Skin of body (tissue), 2 donors: ENCODE measurements around the gene KRT81. TPM values are rescaled to one million over a fixed set of nuclear protein-coding genes. Genes with fewer than 3 reads are reported as not detected.
"Not testable (repeated sequence)": the region's sequence is repeated elsewhere in the genome, so short reads cannot be mapped to it uniquely, and the experiment has no call there.

Experiments
- DNase-seq: peaks from one replicate; lab custom pipeline; 2025; lab: John Stamatoyannopoulos, UW
- total RNA-seq: library from RNA; depleted of rRNA; stranded (reverse); fragments of >200 nt; gene quantifications from one replicate; pipeline ENCODE4 v1.2.3, GENCODE V29; 2014

Gene KRT81
- total RNA-seq, 1 donor from 2014 or later = 27.8 TPM

- no peak for DNase-seq
These were observed 15.6 kb downstream of the KRT81 start for GRCh38 chr12:52275686-52276085.

- no peak for DNase-seq
These were observed 16.7 kb downstream of the KRT81 start, which contains the start of gene KRT86 for GRCh38 chr12:52274521-52275120. TSS of gene KRT86 (plus strand) at chr12:52274645. CDS start at chr12:52301917, 27,272 bp downstream.

- DNase-seq = no peak
These were observed 20.2 kb downstream of the KRT81 start for GRCh38 chr12:52271158-52271557.

- DNase-seq = no peak
These were observed 20.7 kb downstream of the KRT81 start for GRCh38 chr12:52270541-52271070.

GRCh38 chr12:52268212-52268611 is 23.1 kb downstream of the KRT81 start:
- DNase-seq = no peak

GRCh38 chr12:52267699-52268098 is 23.6 kb downstream of the KRT81 start:
- DNase-seq = no peak

GRCh38 chr12:52267266-52267665 is 24.1 kb downstream of the KRT81 start:
- no peak for DNase-seq

GRCh38 chr12:52266514-52266913 is 24.8 kb downstream of the KRT81 start:
- no peak for DNase-seq

GRCh38 chr12:52264435-52264825 is 26.9 kb downstream of the KRT81 start:
- DNase-seq = peak; percentile 72

GRCh38 chr12:52263761-52264434 is 27.4 kb downstream of the KRT81 start:
- no peak for DNase-seq

- DNase-seq = no peak
These were observed 29.0 kb downstream of the KRT81 start for GRCh38 chr12:52262286-52262685.

GRCh38 chr12:52261208-52261484 is 30.2 kb downstream of the KRT81 start:
- no peak for DNase-seq

GRCh38 chr12:52260361-52261207 is 30.8 kb downstream of the KRT81 start:
- DNase-seq = no peak

- DNase-seq = no peak
These were observed 31.6 kb downstream of the KRT81 start for GRCh38 chr12:52259657-52260243.

- no peak for DNase-seq
These were observed 32.9 kb downstream of the KRT81 start for GRCh38 chr12:52258335-52258901.

GRCh38 chr12:52257922-52258321 is 33.4 kb downstream of the KRT81 start:
- DNase-seq = not testable (repeated sequence)

- no peak for DNase-seq
These were observed 34.2 kb downstream of the KRT81 start for GRCh38 chr12:52257074-52257551.

GRCh38 chr12:52256584-52256935 is 34.8 kb downstream of the KRT81 start:
- DNase-seq = no peak

GRCh38 chr12:52255926-52256583 is 35.3 kb downstream of the KRT81 start:
- no peak for DNase-seq

- no peak for DNase-seq
These were observed 36.2 kb downstream of the KRT81 start for GRCh38 chr12:52254965-52255751.
